CD4-positive, alpha-beta T cell treated with Interleukin-17A for 4 hours (primary cell): ENCODE data around the gene FOXR1.
"Not testable (repeated sequence)": the region's sequence is repeated elsewhere in the genome, so short reads cannot be mapped to it uniquely, and the experiment has no call there.

Experiments used
- DNase-seq: peaks from one replicate; pipeline ENCODE4 v3.0.0-alpha.2; 2020; ENCODE audit warnings: mixed read lengths

The FOXR1 gene

GRCh38 chr11:118998388-118998717 lies 26.8 kb downstream of the FOXR1 start:
- DNase-seq = no peak

DNA sequence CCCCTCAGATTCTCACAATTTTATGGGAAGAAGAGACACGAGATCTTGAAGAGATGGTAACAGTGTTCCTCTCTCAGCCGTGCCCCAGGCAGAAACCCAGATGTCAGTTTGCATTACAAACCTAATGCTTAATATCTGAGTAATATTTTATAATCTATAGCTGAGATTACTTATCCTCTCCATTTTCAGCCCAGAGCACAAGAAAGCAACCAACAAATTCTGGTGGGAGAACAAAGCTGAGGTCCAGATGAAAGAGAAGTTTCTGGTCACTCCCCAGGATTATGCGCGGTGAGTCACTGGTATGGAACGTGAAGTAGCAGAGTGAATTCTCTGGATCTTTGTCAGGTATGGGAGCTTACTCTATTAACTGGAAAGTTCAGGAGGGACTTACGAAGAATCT lies 27.3 kb downstream of the FOXR1 start:
- no peak for DNase-seq

GRCh38 chr11:119000906-119001305 lies 29.3 kb downstream of the FOXR1 start:
- no peak for DNase-seq

DNA sequence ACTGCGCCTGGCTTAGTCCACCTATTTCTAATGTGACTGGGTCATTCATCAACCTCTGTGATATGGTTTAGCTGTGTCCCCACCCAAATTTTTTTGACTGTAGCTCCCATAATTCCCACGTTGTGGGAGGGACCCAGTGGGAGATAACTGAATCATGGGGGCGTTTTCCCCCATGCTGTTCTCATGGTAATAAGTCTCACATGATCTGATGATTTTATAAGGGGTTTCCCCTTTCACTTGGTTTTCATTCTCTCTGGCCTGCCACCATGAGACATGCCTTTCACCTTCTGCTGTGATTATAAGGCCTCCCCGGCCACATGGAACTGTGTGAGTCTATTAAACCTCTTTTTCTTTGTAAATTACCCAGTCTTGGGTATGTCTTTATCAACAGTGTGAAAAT lies 35.1 kb downstream of the FOXR1 start:
- DNase-seq = no peak

- no peak for DNase-seq
These were observed 40.0 kb downstream of the FOXR1 start for GRCh38 chr11:119011476-119012053.

GRCh38 chr11:119012629-119013170 lies 41.1 kb downstream of the FOXR1 start:
- no peak for DNase-seq

DNA sequence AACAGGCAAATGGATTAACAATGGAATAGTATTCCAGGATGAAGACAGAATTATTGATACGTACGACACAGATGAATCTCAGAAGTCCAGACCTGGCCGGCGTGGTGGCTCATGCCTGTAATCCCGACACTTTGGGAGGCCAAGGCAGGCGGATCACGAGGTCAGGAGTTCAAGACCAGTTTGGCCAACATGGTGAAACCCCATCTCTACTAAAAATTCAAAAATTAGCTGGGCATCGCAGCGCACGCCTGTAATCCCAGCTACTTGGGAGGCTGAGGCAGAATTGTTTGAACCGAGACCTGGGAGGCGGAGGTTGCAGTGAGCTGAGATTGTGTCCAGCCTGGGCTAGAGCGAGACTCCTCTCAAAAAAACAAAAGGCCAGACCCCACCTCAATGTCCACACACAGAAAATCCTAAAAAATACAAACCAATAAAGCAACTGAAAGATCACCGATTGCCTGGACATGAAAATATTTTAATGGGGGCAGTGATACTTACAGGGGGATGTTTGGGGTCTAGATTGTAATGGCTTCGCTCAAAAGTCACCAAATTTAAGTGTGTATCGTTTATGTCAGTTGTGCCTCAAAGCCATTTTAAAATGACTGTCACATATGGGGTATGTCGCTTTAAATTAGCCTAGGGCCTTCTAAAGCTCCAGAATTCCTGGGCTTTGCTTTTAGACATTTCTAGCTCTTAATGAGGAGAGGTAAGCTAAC lies 42.8 kb downstream of the FOXR1 start:
- no peak for DNase-seq

- DNase-seq = no peak
These were observed 43.6 kb downstream of the FOXR1 start for GRCh38 chr11:119015054-119015611.

DNA sequence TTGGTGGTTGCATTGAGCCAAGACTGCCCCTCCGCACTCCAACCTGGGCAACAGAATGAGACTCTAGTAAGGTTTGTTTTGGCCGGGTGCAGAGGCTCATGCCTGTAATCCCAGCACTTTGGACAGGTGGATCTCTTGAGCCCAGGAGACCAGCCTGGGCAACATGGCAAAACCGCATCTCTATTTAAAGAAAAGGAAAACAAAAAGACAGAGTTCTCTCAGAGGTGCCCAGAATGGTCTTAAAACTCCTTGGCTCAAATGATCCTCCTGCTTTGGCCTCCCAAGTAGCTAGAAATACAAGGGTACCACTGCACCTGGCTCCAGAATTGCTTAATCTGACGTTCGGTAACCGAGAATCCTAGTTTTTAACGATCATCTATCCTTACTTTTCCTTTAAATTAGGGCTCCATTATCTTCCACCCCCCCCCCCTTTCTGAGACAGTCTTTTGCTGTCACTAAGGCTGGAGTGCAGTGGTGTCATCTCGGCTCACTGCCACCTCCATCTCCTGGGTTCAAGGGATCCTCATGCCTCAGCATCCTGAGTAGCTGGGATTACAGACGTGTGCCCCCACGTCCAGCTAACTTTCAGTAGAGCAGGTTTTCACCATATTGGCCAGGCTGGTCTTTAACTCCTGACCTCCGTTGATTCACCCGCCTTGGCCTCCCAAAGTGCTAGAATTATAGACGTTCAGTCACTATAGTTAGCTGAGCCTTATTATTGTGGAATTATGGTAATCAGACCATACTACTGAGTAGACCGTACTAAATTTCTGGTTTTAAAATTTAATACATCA lies 44.9 kb downstream of the FOXR1 start:
- DNase-seq = no peak

- DNase-seq = not testable (repeated sequence)
These were observed 45.8 kb downstream of the FOXR1 start for GRCh38 chr11:119017377-119017776.

- peak; percentile 95 for DNase-seq
These were observed 46.7 kb downstream of the FOXR1 start, which contains the start of the genes RPS25 and TRAPPC4 for GRCh38 chr11:119018074-119018938. RPS25 (minus strand) TSS chr11:119018343; CDS start chr11:119018284, 59 bp downstream. TRAPPC4 (plus strand) TSS chr11:119018766; CDS start chr11:119018796, 30 bp downstream.

DNA sequence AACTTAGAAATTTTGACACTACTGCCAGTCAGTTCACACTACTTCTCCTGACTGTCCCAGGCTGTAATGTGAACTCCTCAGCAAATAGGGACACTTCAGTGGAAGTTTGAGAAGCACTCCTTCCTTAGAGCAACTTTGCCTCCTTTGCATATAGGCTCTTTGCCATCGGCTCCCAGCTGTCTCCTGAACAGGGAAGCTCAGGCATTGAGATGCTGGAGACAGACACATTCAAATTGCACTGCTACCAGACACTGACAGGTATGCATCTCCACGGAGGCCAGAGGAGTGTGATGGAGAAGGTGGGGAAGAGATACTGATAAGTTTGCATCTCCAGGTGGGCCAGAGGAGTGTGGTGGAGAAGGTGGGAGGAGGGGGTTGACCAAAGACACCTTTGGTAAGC lies 48.4 kb downstream of the FOXR1 start:
- no peak for DNase-seq

DNA sequence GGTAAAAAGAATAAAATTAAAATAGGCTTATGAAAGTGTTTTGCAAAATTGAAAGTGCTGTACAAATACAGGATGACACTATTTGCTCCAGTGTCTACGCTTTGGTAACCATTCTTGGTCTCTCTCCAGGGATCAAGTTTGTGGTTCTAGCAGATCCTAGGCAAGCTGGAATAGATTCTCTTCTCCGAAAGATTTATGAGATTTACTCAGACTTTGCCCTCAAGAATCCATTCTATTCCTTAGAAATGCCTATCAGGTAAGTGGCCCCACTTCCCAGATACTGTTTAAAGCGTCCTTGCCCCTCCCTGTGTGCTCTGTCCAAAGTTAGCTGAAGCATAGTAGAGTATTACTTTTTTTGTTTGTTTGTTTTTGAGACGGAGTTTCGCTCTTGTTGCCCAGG lies 50.1 kb downstream of the FOXR1 start:
- no peak for DNase-seq

- DNase-seq = no peak
These were observed 52.2 kb downstream of the FOXR1 start for GRCh38 chr11:119023741-119024140.

DNA sequence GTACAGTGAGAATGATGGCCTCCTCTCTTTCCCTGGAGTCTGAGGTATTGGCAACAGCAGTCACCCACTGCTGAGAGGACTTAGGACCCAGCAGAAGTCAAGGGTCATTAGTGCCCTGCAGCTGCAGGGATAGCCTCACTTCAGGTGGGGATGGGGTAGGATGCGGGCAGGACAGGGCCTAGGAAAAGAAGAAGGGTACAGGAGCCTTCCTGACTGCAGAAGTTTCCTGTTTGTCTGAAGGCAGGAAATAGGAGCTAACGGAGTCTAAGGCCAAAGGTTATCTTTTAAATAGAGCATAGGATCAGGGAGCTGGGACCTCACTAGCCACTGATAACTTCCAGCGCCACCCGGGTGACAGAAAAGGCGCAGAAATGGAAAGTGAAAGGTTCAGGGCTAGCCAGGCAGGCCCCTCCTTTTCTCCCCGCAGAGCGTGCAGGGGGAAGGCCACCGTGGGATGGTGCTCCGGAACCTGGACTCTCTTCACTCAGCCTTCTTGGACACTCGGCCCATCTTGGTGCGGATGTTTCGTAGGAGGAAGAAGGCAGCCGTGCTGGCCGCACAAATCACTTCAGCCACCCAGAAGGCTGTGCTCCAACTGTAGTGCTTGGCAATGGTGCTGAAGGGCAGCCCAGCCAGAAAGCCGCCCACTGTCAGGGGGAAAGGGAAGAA lies 53.0 kb downstream of the FOXR1 start:
- no peak for DNase-seq

DNA sequence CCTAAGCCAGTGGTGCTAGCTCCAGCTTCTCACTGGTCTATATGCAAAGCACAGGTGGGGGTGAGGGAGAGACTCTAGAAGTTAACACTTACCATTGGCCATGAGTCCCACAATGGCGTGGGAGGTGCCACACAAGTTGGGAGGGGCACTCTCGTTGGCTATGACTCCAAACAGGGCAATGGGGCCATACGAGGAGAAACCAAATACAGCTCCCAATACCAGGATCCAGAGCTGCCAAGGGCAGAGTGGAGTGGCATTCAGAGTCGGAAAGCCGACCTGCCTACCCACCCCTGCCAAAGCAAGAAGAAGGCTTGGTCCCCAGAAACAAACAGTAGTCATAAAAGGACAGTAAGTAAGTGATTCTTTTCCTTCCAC lies 53.5 kb downstream of the FOXR1 start:
- no peak for DNase-seq

DNA sequence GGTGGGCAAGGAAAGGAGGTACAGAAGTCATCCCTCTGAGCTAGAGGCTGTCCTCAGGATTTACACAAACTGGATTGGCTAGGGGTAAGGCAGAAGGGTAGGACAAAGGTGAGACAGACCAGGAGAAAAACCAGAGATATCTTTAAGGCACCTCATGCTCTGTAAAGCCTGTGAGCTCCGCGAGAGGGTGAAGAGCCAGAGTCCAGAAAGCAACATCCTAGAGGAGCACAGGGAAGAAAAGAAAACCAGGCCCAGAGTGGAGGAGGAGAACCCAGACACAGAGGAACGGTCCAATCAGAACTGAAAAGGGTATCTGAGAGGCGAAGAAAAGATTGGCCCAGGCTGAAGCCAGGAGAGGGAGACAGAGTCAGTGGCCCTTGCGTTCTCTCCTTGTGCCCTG lies 54.0 kb downstream of the FOXR1 start:
- no peak for DNase-seq

DNA sequence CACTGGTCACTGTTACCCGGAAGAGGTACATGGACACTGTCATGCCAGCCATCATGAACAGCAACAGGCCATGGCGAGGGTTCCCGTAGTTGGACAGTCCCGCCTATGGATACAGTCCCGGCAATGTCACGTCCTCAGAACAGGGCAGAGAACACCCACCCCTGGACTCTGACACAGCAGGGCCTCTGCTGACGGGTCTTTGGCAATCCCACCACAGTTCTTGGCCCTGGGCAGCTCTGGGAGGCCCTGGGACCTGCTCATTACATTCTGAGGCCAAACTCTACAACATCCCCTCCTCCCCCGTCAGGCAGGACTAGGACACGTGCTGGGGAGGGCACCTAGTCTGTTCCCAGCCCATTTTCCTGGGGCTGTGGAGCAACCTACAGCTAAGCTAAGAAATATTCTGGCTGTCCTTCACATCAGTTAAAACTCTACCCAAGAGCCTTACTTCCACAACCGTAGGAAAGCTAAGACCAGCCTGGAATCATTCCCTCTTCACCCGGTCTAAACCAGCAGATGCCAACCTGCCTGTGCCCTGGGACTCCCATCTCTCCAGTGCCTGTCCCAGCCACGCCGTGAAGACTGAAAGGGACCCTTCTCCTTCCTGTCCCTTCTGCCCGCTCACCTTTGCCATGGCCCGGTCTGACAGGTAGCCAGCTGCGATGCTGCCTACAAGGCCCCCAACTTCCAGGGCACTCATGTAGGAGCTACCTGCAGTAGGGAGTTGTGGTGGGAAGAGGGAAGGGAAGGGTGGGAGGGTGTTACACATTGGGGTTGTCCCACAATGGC lies 54.6 kb downstream of the FOXR1 start:
- no peak for DNase-seq

DNA sequence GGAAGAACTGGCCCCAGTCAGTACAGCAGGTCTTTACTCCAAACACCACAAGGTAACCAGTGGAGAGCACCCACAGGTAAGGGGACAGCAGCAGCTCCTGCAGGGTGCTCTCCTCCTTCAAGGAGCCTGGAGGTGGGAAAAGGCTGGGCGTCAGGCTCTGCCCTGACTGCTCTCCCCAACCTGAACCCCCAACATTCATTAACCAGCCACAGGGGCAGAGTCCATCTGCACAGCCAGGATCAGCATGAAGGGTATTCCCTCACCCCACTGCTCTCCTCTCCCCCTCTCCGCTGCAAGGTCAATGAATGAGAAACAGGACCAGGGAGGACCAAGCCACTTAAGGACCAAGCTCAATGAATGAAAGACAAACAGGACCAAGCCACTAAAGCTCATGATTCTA lies 55.4 kb downstream of the FOXR1 start:
- DNase-seq = no peak

GRCh38 chr11:119027561-119028345 lies 56.2 kb downstream of the FOXR1 start:
- DNase-seq = no peak
